ENCODE measurements around the gene ERVV-1.

- TF ChIP-seq, protein P1, sequence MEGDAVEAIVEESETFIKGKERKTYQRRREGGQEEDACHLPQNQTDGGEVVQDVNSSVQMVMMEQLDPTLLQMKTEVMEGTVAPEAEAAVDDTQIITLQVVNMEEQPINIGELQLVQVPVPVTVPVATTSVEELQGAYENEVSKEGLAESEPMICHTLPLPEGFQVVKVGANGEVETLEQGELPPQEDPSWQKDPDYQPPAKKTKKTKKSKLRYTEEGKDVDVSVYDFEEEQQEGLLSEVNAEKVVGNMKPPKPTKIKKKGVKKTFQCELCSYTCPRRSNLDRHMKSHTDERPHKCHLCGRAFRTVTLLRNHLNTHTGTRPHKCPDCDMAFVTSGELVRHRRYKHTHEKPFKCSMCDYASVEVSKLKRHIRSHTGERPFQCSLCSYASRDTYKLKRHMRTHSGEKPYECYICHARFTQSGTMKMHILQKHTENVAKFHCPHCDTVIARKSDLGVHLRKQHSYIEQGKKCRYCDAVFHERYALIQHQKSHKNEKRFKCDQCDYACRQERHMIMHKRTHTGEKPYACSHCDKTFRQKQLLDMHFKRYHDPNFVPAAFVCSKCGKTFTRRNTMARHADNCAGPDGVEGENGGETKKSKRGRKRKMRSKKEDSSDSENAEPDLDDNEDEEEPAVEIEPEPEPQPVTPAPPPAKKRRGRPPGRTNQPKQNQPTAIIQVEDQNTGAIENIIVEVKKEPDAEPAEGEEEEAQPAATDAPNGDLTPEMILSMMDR (IDR thresholded peaks at IDR 0.05) = no peak
- TF ChIP-seq POLR2A (IDR thresholded peaks at IDR 0.05) (no peak), POLR2AphosphoS5 (IDR thresholded peaks at IDR 0.05; ENCODE audit: insufficient read depth in 1 of 2, low read depth in 1 of 2) (no peak)
Observed at GRCh38 chr19:53013621-53014020, at the start of gene ERVV-1.
